Posterior vena cava (tissue), 2 donors: ENCODE data around the gene MUSK. TPM values are rescaled to one million over a fixed set of nuclear protein-coding genes. Genes with fewer than 3 reads are reported as not detected.

Experiments used
- DNase-seq: peaks from one replicate; pipeline ENCODE4 v3.0.0-alpha.2; 2020; ENCODE audit warnings: low spot score
- intact Hi-C, 2 donors: fragments of 100-400 bp; cut with DNase I; formaldehyde crosslinking; loops; one replicate each; pipeline versions ENCODE4 v1.14.1 to v1.14.2; 2022 to 2023
- total RNA-seq, 2 donors: library from RNA; stranded (reverse); fragmentation: NEBNext Ultra II Directional; extraction: Animal tissue kit (Norgen Biotek cat#: 25700); gene quantifications; one replicate each; pipeline ENCODE4 v1.2.1, GENCODE V29; 2021
- donor health status: DM: yes; HTN: yes; CAD: no.
- donor health status: DM: yes; HTN: yes; CAD: no.

MUSK gene
- total RNA-seq, 2 donors from 2014 or later: 0.19 to 0.88 TPM

DNA sequence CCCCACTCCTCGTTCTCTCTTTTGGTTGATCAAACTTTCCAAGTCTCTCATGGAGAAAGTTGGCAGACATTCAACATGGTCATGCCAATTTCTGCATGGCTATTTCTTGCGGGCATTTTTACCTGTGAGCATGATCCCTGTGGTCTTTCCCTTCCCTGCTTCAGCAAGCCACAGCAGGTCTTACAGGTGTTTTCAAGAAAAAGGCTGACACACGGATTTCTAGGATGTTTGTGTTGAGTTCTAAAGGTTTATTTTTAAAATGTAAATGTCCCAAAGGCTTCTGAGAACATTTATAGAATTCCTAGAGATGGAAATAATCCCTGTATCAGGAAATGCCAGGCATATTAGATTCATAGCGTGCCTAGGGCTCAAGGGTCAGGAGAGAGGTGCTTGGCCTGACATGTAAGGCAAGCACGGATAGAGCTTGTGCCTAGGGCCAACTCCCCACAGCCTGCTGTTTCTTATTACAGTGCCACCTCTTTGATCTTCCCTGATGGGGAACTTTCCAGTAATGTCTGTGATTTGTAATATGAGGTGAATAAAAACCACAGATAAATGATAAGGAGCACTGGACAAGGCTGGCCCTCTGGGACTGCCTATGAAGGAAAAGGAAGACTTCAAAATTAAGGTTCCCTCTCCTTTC, 79.8 kb downstream of the MUSK start:
- intact Hi-C loops: loop anchor here in 1 of 2 donors (10.0 kb wide), 1 partner anchor 94 kb away; no protein-coding TSS in a partner anchor
- no peak for DNase-seq

DNA sequence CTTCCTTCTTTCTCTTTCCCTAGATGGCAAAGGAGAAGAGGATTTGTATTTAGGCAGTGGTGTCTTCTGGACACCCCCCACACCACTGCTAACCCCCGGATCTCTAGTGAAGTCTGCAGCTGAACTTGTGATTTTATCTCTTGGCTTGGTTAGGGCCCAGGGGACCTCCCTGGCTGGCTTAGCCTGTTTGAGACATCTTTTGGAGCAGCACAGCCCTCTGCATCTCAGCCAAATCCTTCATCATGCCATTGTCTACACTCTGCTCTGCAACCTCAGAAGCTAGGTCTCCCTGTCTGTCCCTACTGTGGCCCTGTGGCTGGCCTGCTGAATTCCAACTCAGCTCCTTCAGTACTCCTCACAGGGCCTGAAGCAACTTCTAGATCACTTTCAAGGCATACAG, 81.7 kb downstream of the MUSK start:
- intact Hi-C loops: no loop called here
- DNase-seq: peak; percentile 88

DNA sequence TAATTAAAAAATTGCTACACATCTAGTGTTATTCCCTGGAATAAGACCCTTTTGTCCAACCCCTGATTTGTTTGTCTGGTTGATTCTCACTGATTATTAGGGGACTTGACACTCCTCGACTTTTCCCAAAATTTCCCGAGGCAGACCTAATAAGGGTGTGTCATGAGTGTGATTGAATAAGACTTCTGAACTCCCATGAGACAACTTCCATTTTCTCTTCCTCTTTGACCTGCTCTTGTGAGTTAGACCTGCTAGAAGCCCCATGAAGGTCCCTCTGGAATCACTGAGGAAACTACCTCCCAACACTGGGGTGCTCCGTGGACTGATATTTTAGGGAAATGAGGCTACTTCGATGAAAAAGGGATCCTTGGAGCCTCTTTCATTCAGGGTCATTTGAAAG, 83.4 kb downstream of the MUSK start:
- no peak for DNase-seq
- intact Hi-C loops: no loop called here

DNA sequence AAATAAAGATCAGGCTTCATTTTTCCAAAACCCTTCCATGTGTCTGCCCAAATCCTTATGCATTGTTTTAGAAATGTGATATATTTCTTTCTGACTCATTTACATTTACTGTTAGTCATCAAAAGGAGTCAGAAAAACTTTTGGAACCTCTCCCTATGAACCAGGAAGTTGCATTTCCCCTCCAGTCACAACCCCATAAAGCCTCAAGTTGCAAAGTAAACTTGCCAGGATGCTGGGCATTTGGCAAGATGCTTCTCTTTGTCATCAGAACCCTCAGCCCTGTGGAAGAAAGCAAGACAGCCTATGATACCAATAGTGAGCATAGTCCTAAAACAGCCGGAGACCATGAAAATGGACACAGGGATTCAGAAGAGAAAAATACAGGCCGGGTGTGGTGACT, 84.2 kb downstream of the MUSK start:
- intact Hi-C loops: no loop called here
- DNase-seq: no peak

DNA sequence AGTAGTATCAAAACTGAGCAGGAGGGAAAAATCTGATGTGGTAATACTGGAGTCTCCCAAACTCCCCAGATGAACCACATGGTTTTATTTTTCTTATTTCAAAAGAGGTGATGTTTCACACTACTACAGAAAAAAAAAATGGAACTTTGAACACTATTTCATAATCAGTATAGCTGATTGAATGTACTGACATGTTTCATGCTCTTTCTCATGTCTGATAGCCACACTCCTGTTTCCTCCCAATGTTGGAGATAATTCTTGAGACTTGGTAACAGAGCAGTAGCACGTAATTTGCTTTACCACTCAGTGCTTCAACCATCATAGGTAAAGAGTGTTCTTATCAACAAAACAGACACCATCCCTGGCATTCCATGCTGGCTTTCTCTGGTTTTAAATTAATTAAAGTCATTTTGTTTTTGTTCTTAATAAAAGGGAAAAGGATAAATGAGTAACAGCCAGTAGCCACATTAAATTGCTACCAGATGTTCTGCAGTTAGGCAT, 85.2 kb downstream of the MUSK start:
- intact Hi-C loops: no loop called here
- no peak for DNase-seq

DNA sequence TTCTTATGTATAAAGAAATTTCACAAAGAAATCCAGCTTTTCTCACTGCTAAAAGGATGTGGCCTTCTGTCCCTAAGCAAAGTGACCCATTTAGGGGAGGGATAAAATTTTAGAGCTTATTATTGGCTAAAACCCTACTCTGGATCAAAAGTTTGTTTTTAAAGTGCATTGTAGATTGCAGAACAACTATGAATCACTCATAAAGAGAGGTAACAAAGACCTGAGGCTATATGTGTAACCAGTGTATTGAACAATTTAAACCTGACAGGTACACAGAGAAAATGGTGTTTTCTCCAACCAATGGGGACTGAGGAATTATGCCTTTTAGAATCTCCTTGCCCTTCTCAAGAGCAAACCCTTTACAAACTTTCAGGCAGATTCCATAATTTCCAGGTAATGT, 86.6 kb downstream of the MUSK start:
- intact Hi-C loops: no loop called here
- DNase-seq: no peak

DNA sequence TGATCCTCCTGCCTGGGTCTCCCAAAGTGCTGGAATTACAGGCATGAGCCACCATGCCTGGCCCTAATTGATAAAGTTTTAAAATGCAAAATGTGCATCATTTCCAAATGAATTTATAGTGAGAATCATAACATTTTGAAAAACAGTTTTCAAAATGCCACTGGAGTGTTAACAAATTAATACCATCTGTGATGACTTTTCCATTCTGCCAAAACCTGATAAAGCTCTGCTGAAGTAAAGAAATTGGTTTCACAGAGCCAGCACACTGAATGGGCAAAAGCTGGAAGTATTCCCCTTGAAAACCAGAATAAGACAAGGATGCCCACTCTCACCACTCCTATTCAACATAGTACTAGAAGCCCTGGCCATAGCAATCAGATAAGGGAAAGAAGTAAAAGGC, 89.6 kb downstream of the MUSK start:
- intact Hi-C loops: no loop called here
- DNase-seq: no peak

DNA sequence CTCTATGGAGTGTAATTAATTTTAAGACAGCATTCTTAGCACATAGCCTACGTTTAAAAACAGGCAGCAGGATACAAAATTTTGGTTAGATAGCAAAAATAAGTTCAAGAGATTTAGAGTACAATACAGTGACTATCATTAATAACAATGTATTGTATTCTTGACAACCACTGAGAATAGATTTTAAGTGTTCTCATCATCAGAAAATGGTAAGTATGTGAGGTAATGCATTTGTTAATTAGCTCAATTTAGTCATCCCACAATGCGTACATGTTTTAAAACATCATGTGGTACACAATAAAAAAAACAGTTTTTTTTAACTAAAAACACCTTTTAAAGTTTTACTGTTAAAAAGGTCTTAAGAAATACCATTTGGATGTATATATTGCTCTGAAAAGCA, 94.2 kb downstream of the MUSK start:
- intact Hi-C loops: no loop called here
- no peak for DNase-seq

DNA sequence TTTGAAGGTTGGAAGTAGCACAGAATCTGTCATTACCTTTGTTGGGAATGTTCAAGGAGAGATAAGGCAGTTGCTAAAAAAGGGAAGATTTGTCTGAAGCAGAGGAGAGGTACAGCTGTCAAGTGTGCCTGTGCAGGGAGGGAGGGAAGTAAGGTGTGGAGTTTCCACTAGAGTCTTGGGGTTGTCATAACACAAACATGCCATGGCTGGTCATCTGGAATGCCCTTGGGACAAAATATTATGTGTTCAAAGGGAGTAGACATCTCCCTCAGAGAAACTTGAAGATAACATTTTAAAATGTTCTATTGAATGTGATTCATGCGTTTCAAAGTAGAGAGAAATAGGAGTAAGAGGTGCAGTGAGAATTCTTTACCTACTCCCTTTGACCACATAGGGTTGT, 95.0 kb downstream of the MUSK start:
- DNase-seq: no peak
- intact Hi-C loops: no loop called here

DNA sequence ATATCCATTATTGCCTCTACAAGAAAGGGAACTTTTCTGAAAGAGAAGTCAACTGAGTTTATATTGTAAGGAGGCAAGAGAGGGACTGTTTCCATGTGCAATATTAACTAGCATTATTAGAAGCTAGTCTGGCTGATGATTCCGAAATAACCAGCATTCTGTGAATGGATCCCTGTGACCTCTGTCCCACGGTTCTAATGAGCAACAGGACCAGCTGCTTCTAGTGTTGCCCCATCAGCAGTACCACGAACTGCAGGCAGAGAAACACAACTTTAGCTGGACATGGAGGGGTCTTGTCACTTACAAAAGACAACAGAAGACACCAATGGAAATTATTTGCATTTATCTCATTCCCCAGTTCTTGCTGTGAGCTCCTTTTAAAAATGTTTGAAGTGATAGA, 95.4 kb downstream of the MUSK start:
- no peak for DNase-seq
- intact Hi-C loops: no loop called here

DNA sequence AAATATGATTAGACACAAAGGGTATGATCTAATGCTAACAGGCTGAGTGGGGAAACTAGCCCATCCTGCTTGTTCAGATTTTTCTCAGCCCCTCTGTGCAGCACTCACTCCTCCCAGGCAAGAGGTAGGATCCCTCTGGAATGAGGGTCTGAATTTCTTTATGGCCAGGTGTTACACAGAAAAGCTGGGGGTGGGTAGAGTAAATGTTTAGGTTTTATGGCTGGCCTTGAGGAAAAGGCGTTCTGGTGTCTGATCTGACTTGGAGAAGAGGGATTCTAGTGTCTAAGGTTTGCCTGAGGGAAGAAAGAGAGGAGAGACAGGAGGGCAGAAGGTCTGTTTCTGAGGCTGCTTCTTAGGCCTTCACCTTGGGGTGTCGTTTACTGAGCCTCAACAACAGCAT, 97.3 kb downstream of the MUSK start:
- DNase-seq: no peak
- intact Hi-C loops: no loop called here

DNA sequence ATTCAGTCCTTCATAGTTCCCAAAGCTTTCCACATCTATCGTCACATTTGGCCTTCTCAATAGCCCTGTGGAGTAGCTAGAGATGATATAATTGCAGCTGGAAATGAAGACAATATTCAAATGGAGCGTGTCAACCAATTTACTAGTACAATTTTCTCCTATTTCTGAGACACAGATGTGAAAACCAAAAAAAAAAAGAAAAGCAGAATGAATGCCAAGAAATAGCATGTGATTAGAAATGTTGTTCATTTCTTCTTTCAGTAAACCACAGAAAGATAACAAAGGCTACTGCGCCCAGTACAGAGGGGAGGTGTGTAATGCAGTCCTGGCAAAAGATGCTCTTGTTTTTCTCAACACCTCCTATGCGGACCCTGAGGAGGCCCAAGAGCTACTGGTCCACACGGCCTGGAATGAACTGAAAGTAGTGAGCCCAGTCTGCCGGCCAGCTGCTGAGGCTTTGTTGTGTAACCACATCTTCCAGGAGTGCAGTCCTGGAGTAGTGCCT, 99.0 kb downstream of the MUSK start:
- DNase-seq: no peak
- intact Hi-C loops: no loop called here

DNA sequence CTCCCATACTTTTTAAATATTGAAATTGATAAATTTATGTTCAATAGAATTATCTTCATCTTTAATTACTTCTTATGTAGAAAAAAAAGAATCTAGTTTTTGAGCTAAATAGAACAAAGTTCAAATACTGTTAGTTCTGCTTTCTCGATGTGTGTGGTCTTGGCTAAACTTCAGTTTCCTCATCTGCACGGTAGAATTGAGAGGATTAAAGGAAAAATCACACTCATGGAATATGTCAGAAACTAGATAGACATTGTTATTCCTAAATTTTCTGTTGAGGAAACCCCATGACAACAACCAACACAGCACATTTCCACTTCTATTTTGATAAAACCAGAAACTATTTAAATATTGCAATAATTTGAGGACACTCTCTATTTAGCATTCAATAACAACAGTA, 100.3 kb downstream of the MUSK start:
- no peak for DNase-seq
- intact Hi-C loops: no loop called here

DNA sequence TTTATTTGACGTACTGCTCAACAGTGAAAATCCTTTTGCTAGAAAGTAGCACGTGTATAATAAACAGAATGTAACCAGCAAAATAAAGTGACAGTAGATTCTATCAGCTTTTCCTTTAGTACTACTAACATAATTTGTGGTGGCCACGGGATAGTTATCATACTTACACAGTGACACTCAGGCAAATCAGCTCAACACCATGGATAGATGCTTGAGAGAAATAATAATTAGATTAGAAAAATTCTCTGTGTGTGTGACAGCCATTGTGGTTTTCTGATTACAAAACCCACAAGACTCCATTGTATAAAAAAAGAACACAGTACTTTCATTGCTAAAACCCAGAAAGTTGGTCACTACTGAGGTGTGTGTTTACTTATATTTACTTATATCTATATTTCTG, 101.1 kb downstream of the MUSK start:
- intact Hi-C loops: no loop called here
- DNase-seq: no peak

DNA sequence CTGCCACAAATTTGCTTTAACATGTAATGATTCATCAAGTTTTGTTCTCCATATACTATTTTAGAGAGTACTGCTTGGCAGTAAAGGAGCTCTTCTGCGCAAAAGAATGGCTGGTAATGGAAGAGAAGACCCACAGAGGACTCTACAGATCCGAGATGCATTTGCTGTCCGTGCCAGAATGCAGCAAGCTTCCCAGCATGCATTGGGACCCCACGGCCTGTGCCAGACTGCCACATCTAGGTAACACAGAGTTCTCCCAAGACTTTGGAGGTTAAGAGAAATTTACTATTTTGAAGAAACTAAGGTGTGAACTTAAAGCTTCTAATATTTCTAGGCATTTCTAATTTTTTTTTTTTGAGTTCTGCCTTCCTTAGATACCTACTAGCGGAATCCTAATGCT, 107.1 kb downstream of the MUSK start:
- no peak for DNase-seq
- intact Hi-C loops: no loop called here

DNA sequence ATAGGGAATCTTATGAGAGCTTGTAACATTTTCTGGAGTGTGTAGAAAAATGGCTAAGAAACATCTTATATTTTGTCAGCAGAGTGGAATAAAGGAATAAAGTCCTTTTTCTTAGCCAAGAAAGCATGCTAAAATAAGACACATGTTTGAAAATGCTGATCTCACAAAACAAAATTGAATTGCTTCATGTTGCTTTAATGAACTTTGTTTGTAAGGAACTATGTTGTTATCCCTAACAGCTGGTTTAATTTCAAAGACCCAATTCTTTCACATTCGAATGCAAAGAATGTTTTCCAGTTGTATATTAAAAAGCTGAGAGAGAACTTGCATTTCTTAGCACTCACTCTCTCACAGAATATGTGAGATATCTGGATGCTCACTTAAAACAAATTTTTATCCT, 107.6 kb downstream of the MUSK start:
- no peak for DNase-seq

DNA sequence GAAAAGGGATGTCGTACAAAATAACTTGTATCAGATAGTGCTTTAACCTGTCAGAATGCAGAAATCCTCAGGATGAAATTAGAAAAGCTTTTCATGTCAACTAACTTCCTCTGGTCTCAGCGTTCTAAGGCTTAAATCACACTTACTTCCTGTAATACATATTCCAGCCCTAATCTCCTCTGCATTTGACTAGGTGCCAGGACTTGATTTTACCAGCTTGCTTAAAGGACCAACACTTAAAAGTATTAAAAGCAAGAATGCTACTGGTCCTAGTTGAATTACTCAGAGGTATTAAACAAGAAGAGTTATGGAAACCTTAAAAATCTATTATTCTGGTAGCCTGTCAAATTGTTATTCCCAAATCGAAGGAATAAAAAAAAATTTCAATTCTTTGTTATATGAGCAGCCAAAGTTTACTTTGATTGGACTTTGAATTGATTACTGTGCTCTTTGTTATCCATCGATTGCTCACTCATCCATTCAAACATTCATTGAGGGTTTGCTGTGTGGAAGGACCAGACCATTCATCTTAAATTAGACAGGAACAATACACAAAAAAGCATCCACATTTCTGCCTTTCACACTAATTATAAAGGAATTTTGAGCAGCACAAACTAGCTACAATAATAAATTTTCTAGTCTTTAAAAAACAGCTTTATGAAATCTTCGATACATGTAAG, 108.7 kb downstream of the MUSK start:
- DNase-seq: no peak
- intact Hi-C loops: no loop called here

More for the DNA sequence above, 107.6 kb downstream of the MUSK start:
- intact Hi-C loops: no loop called here

DNA sequence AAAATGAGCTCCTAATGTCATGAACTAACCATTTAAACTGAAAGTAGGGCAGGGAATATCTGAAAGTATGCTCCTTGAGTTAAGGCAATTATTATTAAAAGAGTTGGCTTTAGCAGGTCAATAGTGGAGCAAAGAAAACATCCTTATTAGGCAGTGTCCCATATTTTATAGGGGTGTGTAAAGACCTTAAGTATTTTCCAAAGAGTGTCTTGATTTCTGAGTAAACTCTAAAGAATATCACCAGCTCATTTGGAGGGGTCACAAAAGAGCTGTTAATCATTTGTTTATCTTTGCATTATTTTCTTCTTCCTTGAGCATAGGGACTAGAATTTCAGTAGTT, 109.3 kb downstream of the MUSK start:
- intact Hi-C loops: no loop called here
- DNase-seq: no peak

DNA sequence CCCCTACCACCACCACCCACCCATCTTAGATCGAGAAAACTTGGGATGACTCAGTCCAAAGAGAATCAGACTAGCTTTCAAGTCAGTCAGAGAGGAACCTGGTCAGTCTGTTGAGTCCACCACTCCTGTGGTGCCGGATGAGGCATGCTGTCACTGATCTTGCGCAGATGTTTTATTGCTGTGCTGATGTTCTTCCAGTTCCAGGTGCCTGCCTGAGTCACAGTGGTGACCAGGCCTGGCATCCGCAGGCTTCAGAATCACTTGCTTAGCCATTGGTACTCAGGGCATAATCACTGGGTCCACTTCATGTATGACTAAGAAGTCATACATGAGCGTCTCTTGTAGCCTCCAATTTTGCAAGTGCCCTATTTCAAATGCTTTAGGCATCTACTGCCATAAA, 114.1 kb downstream of the MUSK start:
- intact Hi-C loops: no loop called here
- no peak for DNase-seq

DNA sequence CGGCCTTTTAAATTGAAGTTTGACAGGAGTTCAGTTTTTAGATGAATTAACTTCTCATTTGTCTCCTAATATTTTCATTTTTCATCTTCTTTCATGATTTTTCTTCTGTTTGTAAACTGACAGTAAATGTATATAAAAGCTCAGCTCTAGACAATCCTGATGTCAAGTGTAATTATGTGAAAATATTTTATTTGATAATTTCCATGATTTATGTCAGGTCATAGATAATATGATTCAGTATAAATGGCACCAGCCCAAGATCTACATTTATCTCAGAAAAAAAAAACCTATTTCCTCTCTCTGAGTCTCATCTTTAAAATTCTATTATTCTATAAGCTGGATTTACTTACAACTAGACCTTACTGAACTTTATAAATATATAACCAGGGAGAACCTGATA, 115.7 kb downstream of the MUSK start:
- no peak for DNase-seq
- intact Hi-C loops: no loop called here

DNA sequence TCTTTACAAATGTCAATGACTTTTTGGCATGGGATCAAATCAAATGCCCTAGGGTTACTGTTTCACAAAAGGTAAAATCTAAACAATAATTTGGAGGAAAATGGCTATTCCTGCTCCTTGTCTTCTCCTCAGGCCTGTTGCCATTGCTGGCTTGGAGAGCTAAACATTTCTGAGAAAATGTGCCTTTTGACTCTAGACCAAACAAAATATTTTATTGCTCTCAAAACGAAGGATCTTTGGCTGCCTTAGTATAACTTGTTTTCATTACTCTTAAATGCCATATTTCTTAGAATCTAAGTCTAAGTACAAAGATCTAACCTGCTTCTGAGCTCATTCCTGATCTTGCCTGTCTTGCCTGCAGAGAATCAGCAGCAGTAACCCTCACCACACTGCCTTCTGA, 116.6 kb downstream of the MUSK start:
- intact Hi-C loops: no loop called here
- DNase-seq: no peak
